Hypothalamus (tissue), 51 donors: Measurements from ENCODE around the gene ATP2A2.

Experiments used
- DNase-seq, 51 donors: peaks; one replicate each; lab custom pipeline; 2025; lab: John Stamatoyannopoulos, UW

The ATP2A2 gene

DNA sequence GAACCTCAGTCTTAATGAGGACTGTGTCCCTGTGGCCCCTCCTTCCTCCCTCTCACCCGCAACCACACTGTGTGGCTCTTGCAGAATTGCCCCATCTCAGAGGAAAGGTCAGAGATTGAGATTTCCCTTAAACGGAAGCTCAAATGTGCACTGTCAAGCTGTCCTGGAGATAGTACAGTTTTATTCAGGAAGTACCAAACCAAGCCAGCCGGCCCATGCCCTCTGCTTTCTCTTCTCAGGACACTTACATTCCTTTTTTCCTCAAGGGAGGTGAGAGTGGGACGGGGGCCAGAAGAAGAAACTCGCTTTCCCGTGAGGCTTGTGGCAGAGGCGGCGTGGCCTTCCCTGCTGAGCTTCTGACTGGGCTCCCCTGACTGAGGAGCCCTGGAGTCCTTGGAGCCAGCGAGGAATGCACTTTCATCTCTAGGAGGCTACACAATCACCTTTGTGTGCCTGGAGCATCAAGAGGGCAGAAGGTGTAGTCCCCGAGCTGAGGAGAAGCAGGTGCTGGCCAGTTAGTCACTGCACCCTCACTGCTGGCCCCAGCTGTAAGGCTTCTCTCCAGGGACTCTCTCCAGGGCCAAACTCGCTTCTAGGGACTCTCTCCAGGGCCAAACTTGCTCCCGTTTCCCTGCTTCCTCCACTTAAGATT is 24.1 kb upstream of the ATP2A2 start:
- DNase-seq: peak in 1 of 51 donors; percentile 10

DNA sequence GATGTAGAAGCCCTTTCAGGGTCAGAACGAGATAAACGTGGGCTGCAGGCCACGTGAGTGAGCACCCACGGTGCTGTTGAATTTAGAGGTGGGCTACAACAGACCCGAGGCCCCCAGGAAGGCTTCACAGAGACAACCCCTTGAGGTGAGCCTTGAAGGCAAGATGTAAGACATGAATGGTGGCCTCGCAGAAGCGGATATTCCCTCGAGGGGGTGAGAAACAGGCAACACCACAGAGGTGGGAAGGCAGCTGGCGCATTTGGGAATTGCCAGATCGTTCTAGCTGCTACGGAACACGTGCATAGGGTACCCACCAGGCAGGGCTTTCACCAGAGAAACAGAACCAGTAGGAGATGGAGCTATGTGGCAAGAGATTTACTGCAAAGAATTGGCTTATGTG is 22.6 kb upstream of the ATP2A2 start:
- no peak for DNase-seq

DNA sequence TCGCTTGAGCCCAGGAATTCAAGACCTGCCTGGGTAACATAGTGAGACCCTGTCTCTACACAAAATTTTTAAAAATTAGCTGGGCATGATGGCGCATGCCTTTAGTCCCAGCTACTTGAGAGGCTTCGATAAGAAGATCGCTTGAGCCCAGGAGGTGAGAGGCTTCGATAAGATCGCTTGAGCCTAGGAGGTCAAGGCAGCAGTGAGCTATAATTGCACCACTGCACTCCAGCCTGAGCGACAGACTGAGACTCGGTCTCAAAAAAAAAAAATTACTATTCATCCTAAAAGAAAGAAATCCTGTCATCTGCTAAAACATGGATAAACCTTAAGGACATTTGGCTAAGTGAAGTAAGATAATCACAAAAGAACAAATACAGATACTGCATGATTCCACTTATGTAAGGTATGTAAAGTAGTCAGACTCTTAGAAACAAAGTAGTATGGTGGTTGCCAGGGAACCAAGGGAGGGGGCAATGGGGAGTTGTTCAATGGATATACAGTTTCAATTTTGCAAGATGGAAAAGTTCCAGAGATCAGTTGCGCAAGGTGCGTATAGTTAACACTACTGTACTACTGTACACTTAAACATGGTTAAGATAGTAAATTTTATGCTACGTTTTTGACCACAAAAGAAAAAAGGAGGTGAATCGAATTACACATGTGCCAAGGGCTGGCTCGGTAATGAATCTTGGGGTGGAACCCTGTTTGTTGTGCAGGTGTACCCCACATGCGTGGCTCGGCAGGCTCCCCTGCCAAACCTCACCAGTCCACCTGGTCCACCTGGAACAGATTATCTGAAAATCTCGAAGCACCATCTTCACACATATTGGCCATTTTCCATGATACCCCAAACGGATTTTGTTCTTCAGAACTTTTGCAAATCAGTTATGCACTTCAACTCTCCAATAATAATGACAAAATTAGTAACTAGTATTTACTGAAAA is 18.3 kb upstream of the ATP2A2 start:
- no peak for DNase-seq

DNA sequence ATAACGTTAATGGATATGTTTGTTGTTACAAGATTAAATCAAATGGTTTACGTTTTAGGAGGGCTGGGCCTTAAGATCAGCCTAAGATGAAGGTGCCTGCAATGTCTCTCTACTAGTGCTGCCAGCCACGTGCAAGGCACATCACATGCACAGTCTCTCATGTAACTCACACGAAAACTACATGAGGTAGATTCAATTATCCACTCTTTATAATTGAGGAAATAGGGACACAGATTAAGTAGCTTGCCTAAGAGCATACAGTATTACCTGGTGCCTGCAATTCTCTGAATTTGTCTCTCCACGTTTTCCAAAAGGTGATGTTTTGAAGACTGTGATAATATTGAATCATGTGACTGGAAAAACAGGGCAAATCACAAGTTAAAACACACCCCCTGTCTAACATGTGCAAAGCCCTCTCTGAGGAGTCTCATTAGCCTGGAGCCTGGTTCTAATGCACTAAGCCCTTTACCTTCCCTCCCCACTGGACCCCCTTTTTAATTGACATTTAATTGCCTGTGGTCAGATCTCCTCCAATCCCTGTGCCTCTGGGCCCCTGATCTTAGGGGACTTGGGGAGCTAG is 14.6 kb upstream of the ATP2A2 start:
- DNase-seq: no peak

DNA sequence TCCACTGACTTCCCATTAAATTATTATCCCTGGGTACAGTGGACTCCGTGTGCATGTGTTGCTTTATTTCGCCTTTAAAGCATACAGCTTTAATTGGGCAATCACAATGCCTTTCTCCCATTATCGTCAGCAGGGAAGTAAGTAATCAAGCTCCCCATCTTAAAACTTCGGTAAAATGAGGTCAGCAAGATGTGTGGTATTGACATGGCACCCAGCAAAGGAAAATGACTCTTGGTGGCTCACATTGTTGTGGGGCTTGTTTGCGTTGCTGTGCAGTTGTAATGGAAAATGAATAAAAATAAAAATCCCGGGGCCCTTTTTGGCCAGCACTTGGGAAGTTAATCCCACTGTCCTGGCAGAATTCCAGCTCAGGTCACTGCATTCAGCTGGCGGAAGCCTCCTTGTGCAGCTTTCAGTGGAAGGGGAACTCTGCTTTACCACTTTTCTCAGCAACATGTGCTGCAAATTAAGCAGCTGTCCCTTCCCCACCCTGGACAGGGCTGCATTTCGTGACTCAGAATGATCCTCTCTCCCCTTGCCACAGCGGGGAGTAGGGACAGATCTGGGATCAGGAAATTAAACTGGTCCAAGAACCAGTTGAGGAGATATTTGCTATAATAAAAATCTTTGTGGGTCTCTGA is 13.9 kb upstream of the ATP2A2 start:
- peak in 10 of 51 donors; percentile 11 to 44 (median 17) for DNase-seq

DNA sequence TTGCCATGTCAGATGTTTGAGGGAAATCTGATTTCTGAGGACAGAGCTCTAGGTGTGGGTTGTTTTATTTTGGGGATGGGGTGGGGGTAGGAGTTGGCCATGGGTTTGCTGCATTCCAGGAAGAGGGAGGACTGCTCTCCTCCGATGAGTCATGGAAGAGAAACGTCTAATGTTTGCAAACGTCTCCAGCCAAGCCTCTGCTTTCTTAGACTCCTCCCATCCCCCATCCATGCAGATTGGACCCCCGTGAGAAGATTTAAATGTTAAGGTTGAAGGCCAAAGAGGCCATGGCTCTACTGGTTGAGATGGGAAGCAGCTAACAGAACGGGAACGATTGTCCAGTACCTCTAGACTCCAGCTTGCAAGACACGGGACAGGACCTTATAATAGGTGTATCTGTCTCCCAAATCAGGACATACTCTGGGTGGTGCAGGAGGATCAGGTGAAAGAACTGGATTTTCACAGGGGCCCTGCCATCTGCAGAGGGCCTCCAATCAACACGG is 11.4 kb upstream of the ATP2A2 start:
- no peak for DNase-seq

DNA sequence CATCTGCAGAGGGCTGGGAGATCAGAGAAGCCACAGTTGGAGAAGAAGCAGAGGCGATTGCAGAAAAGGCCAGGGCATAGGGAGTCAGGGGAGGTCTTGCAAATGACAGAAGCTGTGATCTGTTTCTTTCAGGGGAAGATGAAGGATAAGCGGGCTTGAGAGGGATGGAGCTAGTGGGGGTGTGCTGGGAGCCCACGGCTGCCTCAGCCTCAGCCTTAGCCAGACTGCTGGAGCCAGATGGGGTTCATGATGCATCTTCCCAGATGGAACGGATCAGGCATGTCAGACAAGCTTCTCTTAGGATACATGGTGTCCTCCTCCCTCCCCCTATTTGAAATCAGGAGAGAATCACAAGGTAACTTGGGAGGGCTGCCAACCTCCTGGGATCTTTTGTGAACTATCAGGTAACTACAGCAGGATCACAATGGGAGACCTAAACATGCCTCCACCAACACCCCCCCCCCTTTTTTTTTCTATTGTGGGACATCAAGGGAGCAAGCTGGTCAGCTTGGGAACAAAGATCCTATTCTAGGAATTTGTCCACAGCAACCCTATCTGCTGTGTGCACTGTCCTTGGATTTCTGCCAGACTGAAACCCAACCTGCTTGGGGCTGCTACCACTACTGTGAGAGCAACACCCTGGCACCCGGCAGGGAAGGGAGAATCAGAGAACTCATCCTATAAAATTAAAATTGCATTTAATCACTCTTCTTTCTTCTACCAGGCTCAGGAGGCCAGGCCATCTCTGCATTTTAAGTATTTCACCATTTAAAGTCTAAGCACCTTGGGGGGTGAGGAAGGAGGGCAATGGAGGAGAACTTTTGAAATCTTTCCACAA is 10.7 kb upstream of the ATP2A2 start:
- DNase-seq: peak in 5 of 51 donors; percentile 8 to 59 (median 30)

DNA sequence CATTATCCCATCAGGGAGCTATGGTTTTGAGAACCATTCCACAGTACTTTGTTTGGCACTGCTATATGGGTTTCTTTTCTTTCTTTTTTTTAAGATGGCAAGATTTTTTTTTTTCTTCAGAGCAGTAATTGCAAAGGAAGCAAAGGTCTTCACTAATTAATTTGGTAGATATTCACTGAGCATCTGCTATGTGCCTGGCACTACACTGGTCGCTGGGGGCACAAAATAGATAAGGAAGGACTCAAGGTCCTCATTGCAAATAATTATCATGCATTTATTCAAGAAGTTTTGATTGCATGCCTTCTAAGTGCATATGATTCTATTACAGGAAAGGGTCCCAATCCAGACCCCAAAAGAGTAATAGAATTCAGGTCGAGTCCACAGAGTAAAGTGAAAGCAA is 10.0 kb upstream of the ATP2A2 start:
- DNase-seq: no peak

DNA sequence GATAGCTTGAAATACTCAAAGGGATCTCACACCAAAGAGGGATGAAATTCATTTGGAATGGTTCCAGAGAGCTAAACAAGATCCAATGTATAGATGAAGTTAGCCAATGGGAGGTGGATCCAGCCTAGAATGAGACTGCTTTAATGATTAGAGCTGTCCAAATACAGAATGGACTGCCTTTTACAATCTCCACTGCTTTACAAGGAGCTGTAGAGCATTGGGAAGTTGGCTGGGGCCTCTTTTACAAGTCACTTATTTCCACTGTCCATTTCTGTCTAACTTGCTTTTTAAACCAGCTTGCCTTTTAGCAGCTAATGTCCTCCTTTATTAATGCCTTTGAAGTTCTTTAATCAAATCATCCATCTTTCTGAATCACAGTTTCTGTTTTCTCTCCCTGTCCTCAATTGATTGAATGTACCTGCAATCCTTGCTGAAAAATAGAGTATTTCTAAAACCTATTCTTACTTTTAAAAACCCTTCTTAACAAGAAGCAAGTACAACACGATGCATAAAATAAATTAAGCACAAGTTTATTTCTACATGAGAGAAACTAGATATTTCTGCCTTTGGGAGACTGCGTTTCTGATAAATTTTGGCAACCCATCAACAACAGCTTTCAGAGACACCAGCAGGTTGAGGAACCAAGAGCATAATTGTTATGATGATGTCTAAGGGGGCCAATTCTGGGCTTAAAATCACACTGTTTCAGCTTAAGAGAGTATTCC is 3.4 kb upstream of the ATP2A2 start:
- DNase-seq: no peak

DNA sequence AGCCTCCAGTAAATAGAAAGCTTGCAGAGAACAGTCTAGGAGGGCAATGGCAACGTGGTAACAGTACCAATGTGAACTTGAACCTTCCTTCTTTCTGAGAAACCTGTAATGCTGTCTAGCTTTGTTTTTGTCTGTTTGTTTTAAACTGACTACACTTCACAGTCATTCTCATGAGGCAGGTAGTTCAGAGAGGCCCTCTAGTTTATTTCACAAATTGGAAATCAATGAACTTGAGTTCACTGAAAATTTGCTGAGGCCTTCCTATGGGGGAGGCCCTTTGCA is 2.9 kb upstream of the ATP2A2 start:
- DNase-seq: no peak

DNA sequence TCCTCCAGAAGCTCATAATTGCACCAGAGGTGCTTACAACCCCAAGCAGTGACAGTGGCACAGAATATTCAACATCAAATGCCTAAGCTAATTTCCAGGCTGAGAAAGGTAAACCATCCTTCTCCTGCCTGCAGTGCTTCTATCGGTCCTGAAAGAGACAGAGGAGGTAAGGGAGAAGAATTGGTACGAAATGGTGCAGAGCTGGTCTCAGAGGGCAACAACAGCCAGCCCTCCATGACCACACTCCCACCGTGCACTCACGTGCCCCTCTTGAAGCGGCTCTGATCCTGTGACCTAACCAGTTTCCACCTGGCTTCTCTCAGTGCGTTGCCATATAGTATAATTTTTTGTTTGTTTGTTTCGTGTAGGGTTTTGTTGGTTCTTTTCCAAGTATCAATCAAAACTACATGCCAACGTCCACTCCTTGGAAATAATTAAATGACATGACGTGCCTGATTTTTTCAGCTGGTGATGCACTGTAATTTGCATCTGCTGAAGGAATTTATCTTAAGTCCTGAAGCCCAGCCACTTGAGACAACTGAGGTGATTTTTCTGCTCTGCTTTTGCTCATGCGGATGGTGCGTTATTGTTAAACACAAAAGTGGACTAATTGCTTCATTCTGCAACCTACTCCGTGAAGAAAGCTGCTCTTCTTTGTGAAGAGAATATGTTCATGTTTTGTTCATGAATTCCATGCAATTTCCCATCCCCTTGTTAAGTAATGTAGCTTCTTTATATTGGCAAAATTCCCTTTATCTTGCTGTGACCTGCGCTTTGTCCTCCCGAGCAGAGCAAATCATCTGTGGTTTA is 1.3 kb upstream of the ATP2A2 start:
- no peak for DNase-seq

DNA sequence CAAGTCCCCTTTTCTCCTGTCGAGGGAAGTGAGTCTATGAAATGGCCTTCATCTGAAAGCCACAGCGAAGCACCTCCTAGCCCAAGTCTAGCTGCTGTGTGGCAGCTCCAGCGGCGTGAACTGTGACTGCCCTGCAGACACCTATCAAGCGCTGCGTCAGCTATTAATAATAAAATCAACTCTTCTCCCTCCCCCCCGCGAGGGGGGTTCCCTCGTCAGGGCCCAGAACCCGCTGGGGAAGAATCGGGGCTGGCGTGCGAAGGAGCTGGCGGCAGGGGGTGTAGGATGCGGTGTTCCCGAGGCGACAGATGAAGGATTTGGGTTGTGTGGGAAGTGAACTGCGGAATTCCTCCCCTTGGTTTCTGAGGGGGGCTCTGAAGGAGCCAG is 662 bp upstream of the ATP2A2 start:
- peak in 28 of 51 donors; percentile 38 to 90 (median 61) for DNase-seq

DNA sequence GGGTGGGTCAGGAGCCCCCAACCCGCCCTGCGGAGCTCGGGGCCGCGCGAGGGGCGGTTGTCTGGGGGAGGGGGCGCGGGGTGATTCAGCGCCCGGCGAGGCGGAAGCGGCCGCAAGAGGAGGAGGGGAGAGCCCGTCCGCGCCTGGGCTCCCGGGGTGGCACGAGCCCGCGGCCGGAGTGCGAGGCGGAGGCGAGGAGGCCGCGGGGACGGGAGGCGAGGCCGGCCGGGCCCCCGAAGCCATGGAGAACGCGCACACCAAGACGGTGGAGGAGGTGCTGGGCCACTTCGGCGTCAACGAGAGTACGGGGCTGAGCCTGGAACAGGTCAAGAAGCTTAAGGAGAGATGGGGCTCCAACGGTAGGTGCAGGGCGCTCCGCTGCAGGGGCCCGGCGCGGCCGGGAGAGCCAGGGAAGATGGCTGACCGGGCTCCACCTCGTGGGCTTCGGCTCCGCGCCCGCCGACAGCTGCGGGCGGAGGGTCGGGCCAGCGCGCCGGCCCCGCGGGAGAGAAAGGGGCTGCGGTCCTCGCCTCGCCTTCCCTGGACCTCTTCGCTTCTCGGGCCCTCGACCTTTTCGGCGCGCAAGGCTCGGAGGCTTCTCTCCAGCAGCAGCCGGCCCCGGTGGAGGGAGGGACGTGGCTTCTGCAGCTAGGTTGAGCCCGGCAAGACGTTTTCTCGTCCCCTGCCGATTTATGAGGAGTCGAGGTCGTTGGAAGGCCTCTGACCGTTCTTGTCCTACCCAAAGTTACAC is 677 bp downstream of the ATP2A2 start:
- peak in 31 of 51 donors; percentile 7 to 80 (median 54) for DNase-seq

DNA sequence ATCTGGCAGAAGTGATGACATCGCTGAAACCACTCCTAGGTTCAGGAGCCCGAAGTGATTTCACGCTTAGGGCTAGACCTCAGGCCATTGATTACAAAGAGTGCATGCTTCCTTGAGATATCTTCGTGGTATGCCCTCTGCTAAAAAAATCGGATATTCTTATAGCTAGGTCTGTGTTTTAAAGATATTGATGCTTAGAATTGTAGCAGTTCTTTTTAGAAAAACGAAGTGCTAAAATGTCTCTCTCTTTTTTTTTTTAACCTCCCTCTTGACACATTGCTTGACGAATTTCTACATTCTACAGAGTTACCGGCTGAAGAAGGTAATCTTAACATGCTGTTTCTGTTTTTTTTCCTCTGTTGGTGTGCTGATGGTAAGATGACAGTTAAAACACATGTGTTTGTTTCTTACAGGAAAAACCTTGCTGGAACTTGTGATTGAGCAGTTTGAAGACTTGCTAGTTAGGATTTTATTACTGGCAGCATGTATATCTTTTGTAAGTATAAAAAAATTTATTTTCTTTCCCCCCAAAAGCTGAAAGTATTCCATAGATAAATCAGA is 1.3 kb downstream of the ATP2A2 start:
- no peak for DNase-seq

DNA sequence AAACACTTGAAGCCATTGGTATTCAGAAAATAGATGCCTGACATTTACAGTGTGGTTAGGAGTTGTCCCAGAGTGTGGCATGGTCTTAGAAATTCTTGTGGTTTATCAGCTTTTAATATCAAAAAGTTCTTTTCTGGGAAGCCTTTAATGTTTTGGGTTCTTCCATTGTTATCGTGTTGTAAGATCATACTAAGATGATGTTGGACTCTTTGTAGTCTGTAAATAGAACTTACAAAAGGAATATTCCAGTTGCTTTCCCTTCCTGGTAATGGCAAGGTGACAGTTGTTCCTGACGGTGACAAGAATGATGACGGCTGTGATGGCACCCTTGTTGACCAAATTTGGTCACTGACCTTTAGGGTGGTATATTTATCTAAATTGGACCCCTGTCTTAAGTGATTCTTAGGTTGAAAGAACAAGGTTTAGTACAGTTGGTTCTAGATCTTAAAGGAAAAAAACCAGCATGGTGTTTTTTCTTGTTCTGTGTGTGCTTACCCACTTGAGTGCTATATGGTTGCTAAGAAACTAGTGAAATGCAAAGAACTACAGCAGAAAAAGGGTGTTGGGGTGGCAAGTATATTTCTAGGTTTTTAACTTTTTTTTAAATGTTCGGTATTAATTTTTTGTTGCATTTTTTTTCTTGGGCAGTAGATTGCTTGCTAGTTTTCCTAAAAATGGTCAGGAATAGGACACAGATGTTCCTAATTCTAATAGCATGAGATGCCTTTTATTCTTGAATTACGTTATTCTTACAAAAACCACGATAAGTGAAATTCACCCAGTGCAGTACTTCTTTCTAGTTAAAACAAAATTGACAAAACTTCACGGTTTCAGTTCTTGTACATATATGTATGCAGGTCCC is 2.1 kb downstream of the ATP2A2 start:
- peak in 1 of 51 donors; percentile 28 for DNase-seq

DNA sequence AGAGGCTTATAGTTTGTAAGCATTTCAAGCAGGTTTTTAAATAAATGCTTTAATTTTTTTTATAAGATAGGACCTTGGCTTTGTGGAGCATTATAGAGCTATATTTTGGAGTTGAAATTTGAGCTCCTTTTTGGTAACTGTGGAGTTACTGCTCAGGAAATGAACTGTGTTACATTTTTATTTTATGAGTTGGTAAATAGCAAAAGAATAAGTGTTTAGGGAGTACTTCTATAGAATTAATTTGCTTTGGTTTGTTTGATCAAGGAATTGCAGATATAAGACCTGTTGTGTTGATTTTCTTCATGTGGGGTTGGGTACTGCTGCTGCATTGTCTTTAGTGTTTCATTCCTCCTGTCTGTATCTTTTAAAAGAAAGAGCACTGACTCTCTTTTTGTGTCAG is 3.5 kb downstream of the ATP2A2 start:
- DNase-seq: no peak

DNA sequence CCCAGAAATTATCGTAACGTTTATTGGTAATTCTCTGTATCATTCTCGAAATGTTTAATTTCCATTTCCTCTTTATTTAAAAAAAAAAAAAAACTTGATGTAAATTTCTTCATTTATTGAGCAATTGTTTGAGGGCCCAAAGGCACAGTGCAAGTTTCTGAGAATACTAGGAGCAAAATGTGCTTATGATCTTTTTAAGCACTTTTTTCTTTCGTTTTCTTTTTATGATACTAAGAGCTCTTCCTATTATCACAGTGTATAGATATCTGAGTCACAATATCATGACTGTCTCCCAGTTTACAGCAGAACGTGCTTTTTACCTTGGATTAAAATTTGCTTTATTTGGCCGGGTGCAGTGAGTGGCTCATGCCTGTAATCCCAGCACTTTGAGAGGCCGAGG is 5.6 kb downstream of the ATP2A2 start:
- no peak for DNase-seq
